ENCODE measurements around the gene MIA.
"Not testable (repeated sequence)": the region's sequence is repeated elsewhere in the genome, so short reads cannot be mapped to it uniquely, and the experiment has no call there.

The MIA gene

DNA sequence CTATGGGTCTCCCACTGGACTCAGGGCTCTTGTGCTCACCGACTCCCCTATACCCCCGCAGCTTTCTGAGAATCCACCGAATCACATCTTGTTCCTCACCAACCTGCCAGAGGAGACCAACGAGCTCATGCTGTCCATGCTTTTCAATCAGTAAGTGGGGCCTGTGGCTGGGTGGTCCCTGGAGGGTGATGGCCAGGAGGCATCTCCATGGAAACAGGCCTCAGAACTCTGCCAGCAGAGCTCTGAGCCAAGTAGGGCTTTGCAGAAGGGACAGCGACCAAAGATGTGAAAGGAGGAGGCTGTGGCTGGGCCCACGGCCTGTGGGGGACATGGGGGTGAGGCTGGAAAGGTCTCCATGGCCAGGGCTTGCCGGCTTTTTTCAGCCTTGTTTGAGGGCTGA, 11.8 kb upstream of the MIA start:
- DNase-seq = no peak
- Mint-ChIP-seq H3K4me1 (peaks cover 71% of the 10 kb centered on the region), H3K4me3 (peak overlapping the region; percentile 40), H3K27me3 (no peaks in the 10 kb centered on the region), H3K27ac (peak overlapping the region; percentile 24 to 55), H3K9me3 (no peaks in the 10 kb centered on the region)
- ATAC-seq = no peak

DNA sequence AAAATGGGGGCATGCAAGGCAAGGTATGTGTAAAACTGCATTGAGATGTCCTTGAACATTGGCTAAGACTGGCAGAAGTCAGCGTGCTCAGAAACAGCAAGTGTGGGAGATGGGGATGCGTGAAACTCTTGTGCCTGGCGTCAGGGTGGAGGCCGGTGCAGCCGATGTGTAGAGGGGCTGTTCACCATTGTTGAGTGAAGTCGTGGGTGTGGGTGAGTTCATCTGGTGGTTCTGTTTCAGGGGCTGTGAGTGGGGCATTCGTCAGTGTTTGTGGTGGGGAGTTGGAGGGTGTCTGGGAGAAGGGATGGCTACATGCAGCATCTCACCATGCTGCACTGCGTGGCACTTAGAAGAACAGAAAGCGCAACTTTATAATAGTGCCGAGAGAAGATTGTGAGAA, 11.4 kb upstream of the MIA start:
- H3K9me3 Mint-ChIP-seq = no peaks in the 10 kb centered on the region
- peaks cover 73% of the 10 kb centered on the region for H3K4me1 Mint-ChIP-seq
- peak overlapping the region; percentile 55 to 86 for H3K27ac Mint-ChIP-seq
- H3K4me3 Mint-ChIP-seq = peak overlapping the region; percentile 40
- no peaks in the 10 kb centered on the region for H3K27me3 Mint-ChIP-seq
- DNase-seq (peak in 1 of 2 donors; percentile 42), ATAC-seq (peak; percentile 70)

DNA sequence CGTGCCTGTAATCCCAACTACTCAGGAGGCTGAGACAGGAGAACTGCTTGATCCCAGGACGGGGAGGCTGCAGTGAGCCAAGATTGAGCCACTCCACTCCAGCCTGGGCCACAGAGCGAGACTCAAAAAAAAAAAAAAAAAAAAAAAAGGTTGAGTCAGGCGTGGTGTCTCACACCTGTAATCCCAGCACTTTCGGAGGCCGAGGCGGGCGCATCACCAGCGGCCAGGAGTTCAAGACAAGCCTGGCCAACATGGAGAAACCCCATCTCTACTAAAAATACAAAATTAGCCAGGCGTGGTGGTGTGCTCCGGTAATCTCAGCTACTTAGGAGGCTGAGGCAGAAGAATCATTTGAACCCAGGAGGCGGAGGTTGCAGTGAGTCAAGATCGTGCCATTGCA, 8.9 kb upstream of the MIA start:
- DNase-seq, H3K27me3 Mint-ChIP-seq, H3K4me3 Mint-ChIP-seq, ATAC-seq, H3K9me3 Mint-ChIP-seq: not testable (repeated sequence)
- Mint-ChIP-seq H3K4me1 (peaks cover 75% of the 10 kb centered on the region), H3K27ac (peak overlapping the region in 1 of 2 donors; percentile 64)

DNA sequence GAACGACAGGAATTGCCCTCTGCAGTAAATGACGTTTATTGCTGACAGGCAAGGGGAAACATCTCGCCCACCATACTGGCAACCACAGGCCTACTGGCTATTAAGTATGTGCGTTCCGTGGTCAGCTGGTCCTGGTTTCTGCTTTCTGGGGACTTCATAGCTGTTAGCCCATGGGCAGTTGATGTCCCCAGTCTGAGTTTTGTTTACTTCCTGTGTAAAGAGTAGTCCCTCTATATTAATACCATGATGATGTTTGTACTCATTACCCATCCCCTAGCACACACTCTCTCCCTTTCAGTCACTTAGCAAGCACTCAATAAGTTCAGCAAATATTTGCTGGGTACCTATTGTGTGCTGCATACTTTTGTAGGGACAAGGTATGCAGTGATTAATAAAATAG, 6.5 kb upstream of the MIA start:
- ATAC-seq = peak; percentile 31
- no peaks in the 10 kb centered on the region for H3K27me3 Mint-ChIP-seq
- H3K4me3 Mint-ChIP-seq = no peak overlapping the region
- no peak for DNase-seq
- H3K9me3 Mint-ChIP-seq = peaks cover 0 to 3% of the 10 kb centered on the region in 2 donors
- H3K27ac Mint-ChIP-seq = no peak overlapping the region
- H3K4me1 Mint-ChIP-seq = peaks cover 58% of the 10 kb centered on the region

DNA sequence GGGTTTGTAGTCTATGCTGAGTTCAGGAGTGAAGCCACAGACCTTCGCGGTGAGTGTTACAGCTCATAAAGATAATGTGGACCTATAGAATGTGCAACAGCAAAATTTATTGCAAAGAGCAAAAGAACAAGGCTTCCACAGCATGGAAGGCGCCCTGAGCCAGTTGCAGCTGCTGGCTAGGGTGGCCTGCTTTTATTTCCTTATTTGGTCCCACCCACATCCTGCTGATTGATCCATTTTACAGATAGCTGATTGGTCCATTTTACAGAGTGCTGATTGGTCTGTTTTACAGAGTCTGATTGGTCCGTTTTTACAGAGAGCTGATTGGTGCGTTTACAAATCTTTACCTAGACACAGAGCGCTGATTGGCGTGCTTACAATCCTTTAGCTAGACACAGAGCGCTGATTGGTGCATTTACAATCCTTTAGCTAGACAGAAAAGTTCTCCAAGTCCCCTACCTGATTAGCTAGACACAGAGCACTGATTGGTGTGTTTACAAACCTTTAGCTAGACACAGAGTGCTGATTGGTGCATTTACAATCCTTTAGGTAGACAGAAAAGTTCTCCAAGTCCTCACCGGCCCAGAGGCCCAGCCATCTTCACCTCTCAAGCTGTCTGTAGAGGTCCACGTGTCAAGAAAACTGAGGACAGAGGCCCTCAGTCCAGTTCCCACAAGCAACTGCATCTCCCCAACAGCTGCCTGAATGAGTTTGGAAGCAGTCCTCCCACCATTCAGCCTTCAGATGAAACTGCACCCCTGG, 4.0 kb upstream of the MIA start:
- DNase-seq = not testable (repeated sequence)
- peak; percentile 39 for ATAC-seq

DNA sequence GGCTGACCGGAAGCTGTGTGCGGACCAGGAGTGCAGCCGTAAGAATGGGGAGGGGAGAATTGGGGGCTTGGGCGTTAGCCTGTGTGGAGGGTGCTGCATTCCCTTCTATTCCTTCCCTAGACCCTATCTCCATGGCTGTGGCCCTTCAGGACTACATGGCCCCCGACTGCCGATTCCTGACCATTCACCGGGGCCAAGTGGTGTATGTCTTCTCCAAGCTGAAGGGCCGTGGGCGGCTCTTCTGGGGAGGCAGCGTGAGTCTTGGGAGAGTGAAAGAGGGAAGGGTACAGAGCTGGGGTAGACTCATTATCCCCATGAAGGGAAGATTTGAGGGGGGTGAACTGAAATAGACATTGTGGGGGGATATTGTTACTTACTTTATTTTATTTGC, 306 bp downstream of the MIA start:
- no peaks in the 10 kb centered on the region for H3K27me3 Mint-ChIP-seq
- DNase-seq (no peak), ATAC-seq (no peak)
- no peaks in the 10 kb centered on the region for H3K9me3 Mint-ChIP-seq
- H3K27ac Mint-ChIP-seq = peak overlapping the region in 1 of 2 donors; percentile 91
- H3K4me1 Mint-ChIP-seq = peaks cover 62% of the 10 kb centered on the region
- H3K4me3 Mint-ChIP-seq = peak overlapping the region in 1 of 2 donors; percentile 11

More for the DNA sequence above, 4.0 kb upstream of the MIA start:
- peaks cover 53% of the 10 kb centered on the region for H3K4me1 Mint-ChIP-seq
- H3K9me3 Mint-ChIP-seq, H3K4me3 Mint-ChIP-seq, H3K27me3 Mint-ChIP-seq, H3K27ac Mint-ChIP-seq: not testable (repeated sequence)

DNA sequence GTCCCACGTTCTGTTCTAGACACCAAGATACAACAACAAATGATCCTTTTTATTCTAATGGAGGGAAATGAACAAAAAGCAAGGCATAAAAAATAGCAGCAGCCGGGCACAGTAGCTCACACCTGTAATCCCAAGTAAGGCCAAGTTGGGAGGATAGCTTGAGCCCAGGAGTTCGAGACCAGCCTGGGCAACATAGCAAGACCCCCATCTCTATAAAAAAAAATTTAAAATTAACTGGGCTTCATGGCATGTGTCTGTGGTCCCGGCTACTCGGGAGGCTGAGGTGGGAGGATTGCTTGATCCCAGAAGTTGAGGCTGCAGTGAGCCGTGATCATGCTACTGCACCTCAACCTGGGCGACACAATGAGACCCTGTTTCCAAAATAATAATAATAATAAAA, 1.0 kb downstream of the MIA start:
- no peaks in the 10 kb centered on the region for H3K9me3 Mint-ChIP-seq
- no peak for ATAC-seq
- no peak overlapping the region for H3K27ac Mint-ChIP-seq
- H3K4me1 Mint-ChIP-seq = peaks cover 64% of the 10 kb centered on the region
- no peak overlapping the region for H3K4me3 Mint-ChIP-seq
- no peaks in the 10 kb centered on the region for H3K27me3 Mint-ChIP-seq
- no peak for DNase-seq

DNA sequence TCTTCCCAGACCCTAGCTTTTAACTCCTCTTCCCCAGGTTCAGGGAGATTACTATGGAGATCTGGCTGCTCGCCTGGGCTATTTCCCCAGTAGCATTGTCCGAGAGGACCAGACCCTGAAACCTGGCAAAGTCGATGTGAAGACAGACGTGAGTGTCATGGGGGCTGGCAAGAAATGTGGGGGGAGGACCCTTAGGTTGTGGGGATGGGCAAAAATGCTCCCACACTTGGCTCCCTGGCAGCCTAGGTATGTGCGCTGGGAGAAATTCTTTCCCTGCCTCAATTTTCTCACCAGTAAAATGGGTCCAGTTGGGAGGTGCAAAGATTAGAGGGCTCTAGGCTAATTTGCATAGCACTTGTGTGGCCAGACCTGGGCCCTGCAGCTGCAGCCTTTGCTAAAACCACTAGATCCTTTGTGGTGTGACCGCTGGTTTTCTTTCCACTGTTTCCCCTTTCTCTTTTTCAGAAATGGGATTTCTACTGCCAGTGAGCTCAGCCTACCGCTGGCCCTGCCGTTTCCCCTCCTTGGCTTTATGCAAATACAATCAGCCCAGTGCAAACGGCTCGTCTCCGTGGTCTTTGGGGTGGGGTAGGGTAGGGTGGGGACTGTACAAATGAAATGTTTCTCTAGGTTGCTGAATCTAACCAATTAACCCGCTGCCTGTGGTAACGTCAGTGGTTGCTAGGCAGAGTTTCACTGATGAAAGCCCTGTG, 1.8 kb downstream of the MIA start:
- no peaks in the 10 kb centered on the region for H3K9me3 Mint-ChIP-seq
- DNase-seq (peak; percentile 83 to 94), ATAC-seq (peak; percentile 83)
- H3K4me3 Mint-ChIP-seq = peak overlapping the region; percentile 89 to 95
- H3K27ac Mint-ChIP-seq = peak overlapping the region; percentile 92 to 99
- H3K4me1 Mint-ChIP-seq = peaks cover 62% of the 10 kb centered on the region
- H3K27me3 Mint-ChIP-seq = no peaks in the 10 kb centered on the region

DNA sequence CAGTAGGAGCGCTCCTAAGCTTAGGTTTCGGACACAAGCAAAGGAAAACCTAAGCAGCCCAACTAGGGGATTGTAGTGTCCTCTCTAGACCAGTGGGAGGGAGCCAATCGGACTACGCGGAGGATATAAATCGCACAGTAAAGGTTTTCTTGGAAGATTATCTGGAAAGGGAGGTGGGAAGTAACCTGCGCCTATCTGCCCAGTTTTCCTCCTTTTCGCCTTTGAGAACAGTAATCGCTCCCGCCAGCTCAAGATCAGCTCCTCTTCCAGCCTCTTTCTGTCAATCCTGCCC, 2.3 kb downstream of the MIA start:
- DNase-seq (no peak), ATAC-seq (no peak)
- no peaks in the 10 kb centered on the region for H3K9me3 Mint-ChIP-seq
- peak overlapping the region; percentile 92 to 99 for H3K27ac Mint-ChIP-seq
- peak overlapping the region; percentile 89 to 95 for H3K4me3 Mint-ChIP-seq
- H3K4me1 Mint-ChIP-seq = peaks cover 64% of the 10 kb centered on the region
- no peaks in the 10 kb centered on the region for H3K27me3 Mint-ChIP-seq

DNA sequence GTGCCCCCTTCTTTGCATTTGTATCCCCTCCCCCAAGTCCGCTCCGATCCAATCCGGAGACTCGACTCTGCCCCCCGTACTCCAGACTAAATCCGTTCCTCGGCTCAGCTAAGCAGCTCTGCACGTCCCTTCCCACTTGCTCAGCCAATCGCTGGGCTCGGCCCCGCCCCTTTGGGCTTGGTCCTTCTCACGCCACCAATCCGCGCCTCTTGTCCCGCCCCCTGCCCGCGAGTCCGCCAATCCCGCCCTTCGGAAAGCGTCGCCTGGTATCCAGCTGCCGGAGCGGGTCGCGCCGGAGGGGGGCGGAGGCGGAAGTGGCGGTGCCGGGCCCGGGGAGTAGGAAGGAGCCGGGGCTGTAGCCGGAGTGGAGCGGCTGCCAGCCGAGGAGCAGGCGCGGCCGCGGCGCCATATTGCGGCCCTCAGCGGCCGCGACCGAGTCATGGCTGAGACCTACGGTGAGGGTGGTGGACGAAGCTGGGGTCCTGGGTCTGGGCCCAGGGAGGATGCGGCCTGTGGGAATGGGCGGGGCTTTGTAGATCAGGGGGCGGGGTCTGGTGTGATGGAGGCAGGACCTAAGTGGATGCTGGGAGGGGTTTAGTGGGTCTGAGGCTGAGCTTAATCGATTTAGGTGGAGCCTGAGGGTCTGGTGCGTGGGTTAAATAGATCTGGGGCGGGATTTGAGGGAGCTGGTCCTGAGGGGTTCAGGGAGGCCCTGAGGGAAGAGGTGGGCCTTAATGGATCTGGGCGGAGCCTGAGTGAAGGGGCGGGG, 2.8 kb downstream of the MIA start, which contains the start of gene RAB4B:
TSS of gene RAB4B (plus strand) at position 311 of the 769 bp plus-strand sequence. CDS start at position 440, 129 bp downstream.
- peak within 1 kb of the TSS; percentile 92 to 99 for H3K27ac Mint-ChIP-seq
- H3K4me3 Mint-ChIP-seq = peak within 1 kb of the TSS; percentile 89 to 95
- ATAC-seq (peak; percentile 85), DNase-seq (peak; percentile 100)
- no peaks in the 10 kb centered on the region for H3K27me3 Mint-ChIP-seq
- peaks cover 64% of the 10 kb centered on the region for H3K4me1 Mint-ChIP-seq
- H3K9me3 Mint-ChIP-seq = no peaks in the 10 kb centered on the region

DNA sequence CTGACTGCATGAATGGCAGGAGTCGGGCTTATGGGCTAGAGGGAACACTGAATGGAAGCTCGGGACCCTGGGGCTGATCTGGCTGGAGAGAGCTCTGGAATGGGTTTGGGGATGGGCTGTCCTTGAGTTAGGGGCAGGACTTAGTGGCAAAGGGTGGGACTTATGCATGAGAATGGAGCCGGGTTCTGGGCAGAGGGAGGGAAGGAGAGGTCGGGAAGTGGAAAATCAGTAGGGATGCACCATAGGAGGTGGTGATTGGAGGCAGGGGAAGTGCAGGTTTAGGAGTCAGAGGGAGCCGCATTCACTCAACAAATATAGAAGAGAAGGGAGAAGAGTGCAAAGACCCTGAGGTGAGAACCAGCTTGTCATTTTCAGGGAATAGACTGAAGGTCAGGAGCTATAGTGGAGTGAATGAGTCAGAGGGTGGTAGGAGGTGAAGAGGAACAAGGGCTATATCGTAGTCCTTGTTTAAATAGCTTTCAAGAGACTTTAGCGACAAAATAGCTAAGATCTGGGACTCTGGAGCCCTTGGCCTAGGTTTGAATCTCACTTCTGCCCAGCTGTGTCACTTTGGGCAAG, 3.5 kb downstream of the MIA start:
- Mint-ChIP-seq H3K4me1 (peaks cover 64% of the 10 kb centered on the region), H3K4me3 (peak overlapping the region; percentile 89 to 95), H3K27me3 (no peaks in the 10 kb centered on the region), H3K9me3 (no peaks in the 10 kb centered on the region), H3K27ac (peak overlapping the region; percentile 92 to 99)
- ATAC-seq (no peak), DNase-seq (no peak)

DNA sequence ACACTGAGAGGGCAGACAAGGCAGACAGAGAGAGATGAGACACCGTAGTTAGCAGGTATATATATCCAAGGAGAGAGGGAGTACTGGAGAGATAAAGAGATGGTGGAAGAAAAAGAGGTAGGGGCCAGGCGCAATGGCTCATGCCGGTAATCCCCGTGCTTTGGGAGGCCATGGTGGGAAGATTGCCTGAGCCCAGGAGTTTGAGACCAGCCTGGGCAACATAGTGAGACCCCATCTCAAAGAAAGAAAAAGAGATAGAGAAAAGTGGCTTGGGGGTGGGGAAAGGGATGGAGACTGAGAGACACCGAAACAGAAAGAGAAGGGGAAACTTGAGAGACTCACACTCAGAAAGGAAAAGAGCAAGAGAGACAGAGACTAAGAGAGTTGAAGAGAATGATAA, 5.3 kb downstream of the MIA start:
- H3K9me3 Mint-ChIP-seq = no peaks in the 10 kb centered on the region
- H3K4me1 Mint-ChIP-seq = peaks cover 57% of the 10 kb centered on the region
- ATAC-seq (no peak), DNase-seq (no peak)
- peak overlapping the region in 1 of 2 donors; percentile 21 for H3K4me3 Mint-ChIP-seq
- H3K27ac Mint-ChIP-seq = peak overlapping the region in 1 of 2 donors; percentile 93
- no peaks in the 10 kb centered on the region for H3K27me3 Mint-ChIP-seq

DNA sequence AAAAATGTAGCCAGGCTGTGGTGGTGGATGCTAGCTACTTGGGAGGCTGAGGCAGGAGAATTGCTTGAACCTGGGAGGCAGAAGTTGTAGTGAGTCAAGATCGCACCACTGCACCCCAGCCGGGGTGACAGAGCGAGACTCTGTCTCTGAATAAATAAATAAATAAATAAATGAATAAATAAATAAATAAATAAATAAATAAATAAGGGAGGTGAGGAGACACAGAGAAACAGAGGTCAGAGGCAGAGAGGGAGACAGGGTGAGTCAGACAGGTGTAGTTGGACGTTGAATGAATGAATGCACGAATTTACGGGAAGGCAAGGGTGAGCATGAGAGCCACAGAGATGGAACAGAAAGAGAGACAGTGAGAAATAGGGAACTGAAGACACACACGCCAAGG, 5.8 kb downstream of the MIA start:
- no peak for DNase-seq
- Mint-ChIP-seq H3K27me3 (no peaks in the 10 kb centered on the region), H3K4me3 (no peak overlapping the region), H3K9me3 (no peaks in the 10 kb centered on the region), H3K4me1 (peaks cover 54% of the 10 kb centered on the region), H3K27ac (no peak overlapping the region)
- ATAC-seq = no peak

DNA sequence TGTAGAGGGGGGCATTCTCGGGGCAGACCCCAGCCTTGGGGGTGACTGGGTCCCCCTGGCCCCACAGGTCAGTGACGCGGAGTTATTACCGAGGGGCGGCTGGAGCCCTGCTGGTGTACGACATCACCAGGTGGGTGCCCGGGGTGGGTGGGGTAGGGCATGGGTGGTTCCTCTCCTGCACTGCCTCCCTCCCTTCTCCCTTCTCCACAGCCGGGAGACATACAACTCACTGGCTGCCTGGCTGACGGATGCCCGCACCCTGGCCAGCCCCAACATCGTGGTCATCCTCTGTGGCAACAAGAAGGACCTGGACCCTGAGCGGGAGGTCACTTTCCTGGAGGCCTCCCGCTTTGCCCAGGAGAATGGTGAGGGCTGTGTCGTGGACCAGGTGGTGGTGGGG, 8.4 kb downstream of the MIA start:
- DNase-seq = no peak
- ATAC-seq = no peak
- peaks cover 47% of the 10 kb centered on the region for H3K4me1 Mint-ChIP-seq
- no peak overlapping the region for H3K4me3 Mint-ChIP-seq
- H3K27ac Mint-ChIP-seq = no peak overlapping the region
- no peaks in the 10 kb centered on the region for H3K9me3 Mint-ChIP-seq
- H3K27me3 Mint-ChIP-seq = no peaks in the 10 kb centered on the region

DNA sequence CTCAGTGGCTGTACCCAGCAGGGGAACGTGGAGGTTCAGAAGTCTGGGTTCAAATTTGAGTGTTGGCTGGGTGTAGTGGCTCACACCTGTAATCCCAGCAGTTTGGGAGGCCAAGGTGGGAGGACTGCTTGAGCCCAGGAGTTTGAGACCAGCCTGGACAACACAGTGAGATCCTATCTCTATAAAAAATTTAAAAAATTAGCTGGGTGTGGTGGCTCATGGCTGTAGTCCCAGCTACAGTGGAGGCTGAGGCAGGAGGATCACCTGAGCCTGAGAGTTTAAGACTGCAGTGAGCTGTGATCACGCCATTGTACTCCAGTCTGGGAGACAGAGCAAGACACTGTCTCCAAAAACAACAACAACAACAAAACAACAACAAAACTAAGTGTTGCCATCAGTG, 8.8 kb downstream of the MIA start:
- not testable (repeated sequence) for H3K27ac Mint-ChIP-seq, ATAC-seq, H3K9me3 Mint-ChIP-seq, H3K27me3 Mint-ChIP-seq, H3K4me3 Mint-ChIP-seq, DNase-seq
- peaks cover 43% of the 10 kb centered on the region for H3K4me1 Mint-ChIP-seq
